Chondrocyte (in vitro differentiated cells): ENCODE measurements around the gene UTP20. TPM values are rescaled to one million over a fixed set of nuclear protein-coding genes. Genes with fewer than 3 reads are reported as not detected.

Source experiments
- DNase-seq: peaks from one replicate; pipeline ENCODE4 v3.0.0; 2021; ENCODE audit warnings: mixed read lengths, low spot score
- H3K27ac Mint-ChIP-seq: one replicate; pipeline ENCODE4 v1.8.0; 2021; ENCODE audit warnings: mild to moderate bottlenecking, moderate library complexity, mixed read lengths; ENCODE audit not compliant: unreplicated experiment
- H3K27me3 Mint-ChIP-seq: 2 replicates; pipeline ENCODE4 v1.8.0; 2021; ENCODE audit warnings: low read depth, mixed read lengths
- H3K36me3 Mint-ChIP-seq: 2 replicates; pipeline ENCODE4 v1.8.0; 2021; ENCODE audit warnings: low read depth, mixed read lengths
- H3K4me1 Mint-ChIP-seq: 2 replicates; pipeline ENCODE4 v1.8.0; 2021; ENCODE audit warnings: low read depth, mild to moderate bottlenecking, mixed read lengths
- H3K4me3 Mint-ChIP-seq: one replicate; pipeline ENCODE4 v1.8.0; 2021; ENCODE audit warnings: mild to moderate bottlenecking, moderate library complexity, mixed read lengths; ENCODE audit not compliant: unreplicated experiment
- H3K9me3 Mint-ChIP-seq: 2 replicates; pipeline ENCODE4 v1.8.0; 2021; ENCODE audit warnings: low read depth, mixed read lengths
- total RNA-seq: library from RNA; stranded (reverse); gene quantifications from 3 replicates; pipeline ENCODE4 v1.2.1, GENCODE V29; 2021
- TF ChIP-seq, protein P1 (sequence below): fragments of 200-600 bp; sonication (generic); IDR thresholded peaks from 2 replicates; pipeline ENCODE4 v1.5.0; 2021; ENCODE audit warnings: antibody characterized with exemption, mild to moderate bottlenecking, moderate library complexity

UTP20 gene
- total RNA-seq, 1 donor from 2014 or later: 9.4 TPM

DNA sequence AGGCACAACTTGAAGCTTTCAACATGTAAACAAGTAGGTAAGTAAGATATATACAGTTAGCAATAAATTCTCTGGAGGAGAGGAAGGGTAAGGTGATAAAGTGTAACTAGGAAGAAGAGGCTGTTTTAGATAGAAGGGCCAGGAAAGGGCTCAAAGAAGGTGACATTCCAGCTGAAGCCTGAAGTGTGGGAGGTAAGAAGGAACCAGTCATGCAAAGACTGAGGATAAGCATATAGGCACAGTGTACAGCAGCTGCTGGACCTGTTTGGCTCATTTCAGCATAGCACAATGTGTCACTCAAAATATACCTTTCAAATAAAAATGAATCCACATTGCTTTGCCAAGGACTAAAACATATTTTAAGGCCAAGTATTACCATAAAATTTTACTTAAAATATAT lies 156.2 kb downstream of the UTP20 start:
- H3K9me3 Mint-ChIP-seq: no peaks in the 10 kb centered on the region
- no peak overlapping the region for H3K27ac Mint-ChIP-seq
- TF ChIP-seq, protein P1, sequence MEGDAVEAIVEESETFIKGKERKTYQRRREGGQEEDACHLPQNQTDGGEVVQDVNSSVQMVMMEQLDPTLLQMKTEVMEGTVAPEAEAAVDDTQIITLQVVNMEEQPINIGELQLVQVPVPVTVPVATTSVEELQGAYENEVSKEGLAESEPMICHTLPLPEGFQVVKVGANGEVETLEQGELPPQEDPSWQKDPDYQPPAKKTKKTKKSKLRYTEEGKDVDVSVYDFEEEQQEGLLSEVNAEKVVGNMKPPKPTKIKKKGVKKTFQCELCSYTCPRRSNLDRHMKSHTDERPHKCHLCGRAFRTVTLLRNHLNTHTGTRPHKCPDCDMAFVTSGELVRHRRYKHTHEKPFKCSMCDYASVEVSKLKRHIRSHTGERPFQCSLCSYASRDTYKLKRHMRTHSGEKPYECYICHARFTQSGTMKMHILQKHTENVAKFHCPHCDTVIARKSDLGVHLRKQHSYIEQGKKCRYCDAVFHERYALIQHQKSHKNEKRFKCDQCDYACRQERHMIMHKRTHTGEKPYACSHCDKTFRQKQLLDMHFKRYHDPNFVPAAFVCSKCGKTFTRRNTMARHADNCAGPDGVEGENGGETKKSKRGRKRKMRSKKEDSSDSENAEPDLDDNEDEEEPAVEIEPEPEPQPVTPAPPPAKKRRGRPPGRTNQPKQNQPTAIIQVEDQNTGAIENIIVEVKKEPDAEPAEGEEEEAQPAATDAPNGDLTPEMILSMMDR: no peak
- no peaks in the 10 kb centered on the region for H3K4me1 Mint-ChIP-seq
- H3K27me3 Mint-ChIP-seq: peaks cover 6% of the 10 kb centered on the region
- H3K36me3 Mint-ChIP-seq: no peaks in the 10 kb centered on the region
- no peak overlapping the region for H3K4me3 Mint-ChIP-seq
- DNase-seq: no peak

Other genes starting within 250 kb of the UTP20 start
- gene SLC5A8, start 69.9 kb upstream of the UTP20 start, total RNA-seq: not detected in 3 replicates
- gene ARL1, start 127.7 kb downstream of the UTP20 start, total RNA-seq: 127 to 173 TPM (median 141 TPM) in 3 replicates
- not detected in 3 replicates for gene SPIC, start 195.2 kb downstream of the UTP20 start, total RNA-seq